HEK293T (cell line): ENCODE measurements around the gene PIP5K1B.
A peak's percentile ranks its signal among the peaks of the same experiment; 100 is the strongest.

Experiments
- CTCF ChIA-PET: fragments of 350-600 bp; formaldehyde crosslinking; extraction: SDS; loops from one replicate; lab custom pipeline; 2021; ENCODE audit warnings: antibody characterized with exemption, inconsistent platforms; lab: Yijun Ruan, JAX
- POLR2A ChIA-PET: fragments of 350-600 bp; formaldehyde crosslinking; extraction: SDS; loops from one replicate; lab custom pipeline; 2020; ENCODE audit warnings: antibody characterized with exemption, inconsistent platforms; lab: Yijun Ruan, JAX
- DNase-seq: peaks from one replicate; pipeline ENCODE4 v3.0.0; 2012; ENCODE audit warnings: mixed read lengths; ENCODE audit errors: extremely low spot score
- ARNT ChIP-seq: fragments of 450-650 bp; IDR thresholded peaks from 2 replicates; pipeline ENCODE4 v1.6.1; 2017; ENCODE audit warnings: mild to moderate bottlenecking
- BHLHE40 ChIP-seq: fragments of 450-650 bp; IDR thresholded peaks from 2 replicates; pipeline ENCODE4 v1.6.1; 2016; ENCODE audit warnings: mild to moderate bottlenecking, moderate library complexity, borderline replicate concordance
- CTBP1 ChIP-seq: fragments of 450-650 bp; IDR thresholded peaks from 2 replicates; pipeline ENCODE4 v1.6.1; 2016; ENCODE audit warnings: borderline replicate concordance
- ELF4 ChIP-seq: fragments of 450-650 bp; IDR thresholded peaks from 2 replicates; pipeline ENCODE4 v1.6.1; 2017; ENCODE audit warnings: antibody characterized with exemption
- FOXA1 ChIP-seq: fragments of 450-650 bp; IDR thresholded peaks from 2 replicates; pipeline ENCODE4 v1.6.1; 2016; ENCODE audit warnings: mild to moderate bottlenecking
- FOXK2 ChIP-seq: fragments of 450-650 bp; IDR thresholded peaks from 2 replicates; pipeline ENCODE4 v1.6.1; 2016; ENCODE audit warnings: mild to moderate bottlenecking
- FOXM1 ChIP-seq: fragments of 450-650 bp; IDR thresholded peaks from 2 replicates; pipeline ENCODE4 v1.6.1; 2017; ENCODE audit warnings: mild to moderate bottlenecking, borderline replicate concordance
- HDGF ChIP-seq: fragments of 450-650 bp; IDR thresholded peaks from 2 replicates; pipeline ENCODE4 v1.6.1; 2017; ENCODE audit warnings: antibody characterized with exemption, borderline replicate concordance
- L3MBTL2 ChIP-seq: fragments of 450-650 bp; conservative IDR thresholded peaks from 2 replicates; pipeline ENCODE4 v1.6.1; 2016; ENCODE audit warnings: mild to moderate bottlenecking
- LEF1 ChIP-seq: fragments of 450-650 bp; IDR thresholded peaks from 2 replicates; pipeline ENCODE4 v1.6.1; 2017; ENCODE audit warnings: mild to moderate bottlenecking, borderline replicate concordance
- NFRKB ChIP-seq: fragments of 450-650 bp; IDR thresholded peaks from 2 replicates; pipeline ENCODE4 v1.6.1; 2016; ENCODE audit warnings: mild to moderate bottlenecking, moderate library complexity
- PKNOX1 ChIP-seq: fragments of 450-650 bp; IDR thresholded peaks from 2 replicates; pipeline ENCODE4 v1.6.1; 2016
- SP1 ChIP-seq: fragments of 450-650 bp; IDR thresholded peaks from 2 replicates; pipeline ENCODE4 v1.6.1; 2017
- SUZ12 ChIP-seq: fragments of 450-650 bp; IDR thresholded peaks from 2 replicates; pipeline ENCODE4 v1.6.1; 2016; ENCODE audit warnings: mild to moderate bottlenecking
- TARDBP ChIP-seq: fragments of 450-650 bp; IDR thresholded peaks from 2 replicates; pipeline ENCODE4 v1.6.1; 2016
- ZNF384 ChIP-seq: fragments of 450-650 bp; IDR thresholded peaks from 2 replicates; pipeline ENCODE4 v1.6.1; 2016

PIP5K1B gene

DNA sequence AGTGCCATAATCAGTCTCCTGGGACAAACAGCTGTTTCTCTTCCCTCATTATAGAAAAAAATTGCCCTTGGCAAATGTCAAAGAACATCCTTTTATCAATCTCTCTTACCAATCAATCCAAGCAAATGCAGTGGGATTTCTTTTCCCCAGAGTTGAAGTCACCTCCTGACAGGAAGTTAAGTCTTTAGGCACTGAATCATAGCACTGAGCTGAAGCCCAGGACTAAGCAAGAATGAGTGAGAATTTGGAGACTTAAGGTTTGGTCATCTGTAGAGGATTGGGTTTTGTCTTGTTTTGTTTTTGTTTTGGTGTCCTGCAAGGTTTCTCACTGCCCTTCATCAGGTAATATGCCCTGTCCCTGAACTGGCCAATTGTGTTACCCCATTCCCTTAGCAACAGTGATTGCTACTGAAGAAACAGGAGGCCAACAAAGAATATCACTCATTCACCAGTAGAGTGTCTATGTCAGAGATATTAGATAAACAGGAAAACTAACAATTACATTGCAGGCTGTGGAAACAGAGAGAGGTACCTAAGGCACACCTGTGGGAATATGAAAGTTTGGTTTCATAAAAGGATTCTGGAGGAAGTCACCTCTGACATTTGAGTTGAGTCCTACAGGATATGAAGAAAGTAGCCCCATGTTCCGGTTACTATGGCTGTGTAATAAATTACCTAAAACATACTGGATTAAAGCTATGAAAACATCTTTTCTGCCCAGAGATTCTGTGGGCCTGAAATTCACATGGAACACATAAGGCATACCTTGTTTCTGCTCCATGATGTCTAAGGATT, 326.0 kb downstream of the PIP5K1B start:
- DNase-seq = no peak
- TF ChIP-seq TARDBP (no peak), BHLHE40 (no peak), L3MBTL2 (no peak), FOXM1 (no peak), NFRKB (no peak), LEF1 (no peak), ELF4 (no peak), SUZ12 (no peak), FOXK2 (no peak), CTBP1 (no peak), HDGF (no peak), SP1 (no peak), PKNOX1 (no peak), ARNT (no peak), ZNF384 (no peak)
- ChIA-PET POLR2A (no interaction called here), CTCF (no interaction called here)

DNA sequence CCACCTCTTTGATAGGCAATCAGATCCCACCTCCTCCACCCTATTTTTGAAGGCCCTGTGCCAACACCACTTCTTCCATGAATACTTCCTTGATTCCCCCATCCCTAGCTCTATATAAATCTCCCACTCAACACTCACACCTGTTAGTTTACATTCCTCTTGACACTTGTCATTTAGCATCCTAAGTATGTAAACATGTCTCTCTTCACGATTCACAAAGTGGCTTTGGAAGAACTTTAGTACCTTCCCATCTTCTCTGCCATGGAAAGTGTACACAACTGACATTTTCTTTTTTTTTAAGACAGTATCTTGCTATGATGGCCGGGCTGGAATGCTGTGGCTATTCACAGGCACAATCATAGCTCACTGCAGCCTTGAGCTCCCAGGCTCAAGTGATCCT, 329.0 kb downstream of the PIP5K1B start:
- TF ChIP-seq NFRKB (no peak), BHLHE40 (no peak), FOXK2 (no peak), ARNT (no peak)
- CTCF ChIA-PET = interaction anchor here (0.6 kb wide), 1 partner anchor 29 kb away, joined by 4 read pairs; no protein-coding TSS in a partner anchor
- DNase-seq = no peak
- POLR2A ChIA-PET = no interaction called here

DNA sequence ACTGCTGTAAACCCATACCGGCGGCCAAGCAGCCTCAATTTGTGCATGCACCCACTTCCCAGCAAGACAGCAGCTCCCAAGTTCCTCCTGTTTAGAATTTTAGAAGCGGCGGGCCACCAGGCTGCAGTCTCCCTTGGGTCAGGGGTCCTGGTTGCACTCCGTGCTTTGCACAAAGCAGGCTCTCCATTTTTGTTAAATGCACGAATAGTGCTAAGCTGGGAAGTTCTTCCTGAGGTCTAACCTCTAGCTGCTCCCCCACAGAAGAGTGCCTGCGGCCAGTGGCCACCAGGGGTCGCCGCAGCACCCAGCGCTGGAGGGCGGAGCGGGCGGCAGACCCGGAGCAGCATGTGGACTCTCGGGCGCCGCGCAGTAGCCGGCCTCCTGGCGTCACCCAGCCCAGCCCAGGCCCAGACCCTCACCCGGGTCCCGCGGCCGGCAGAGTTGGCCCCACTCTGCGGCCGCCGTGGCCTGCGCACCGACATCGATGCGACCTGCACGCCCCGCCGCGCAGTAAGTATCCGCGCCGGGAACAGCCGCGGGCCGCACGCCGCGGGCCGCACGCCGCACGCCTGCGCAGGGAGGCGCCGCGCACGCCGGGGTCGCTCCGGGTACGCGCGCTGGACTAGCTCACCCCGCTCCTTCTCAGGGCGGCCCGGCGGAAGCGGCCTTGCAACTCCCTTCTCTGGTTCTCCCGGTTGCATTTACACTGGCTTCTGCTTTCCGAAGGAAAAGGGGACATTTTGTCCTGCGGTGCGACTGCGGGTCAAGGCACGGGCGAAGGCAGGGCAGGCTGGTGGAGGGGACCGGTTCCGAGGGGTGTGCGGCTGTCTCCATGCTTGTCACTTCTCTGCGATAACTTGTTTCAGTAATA, 330.6 kb downstream of the PIP5K1B start, which contains the start of gene FXN:
Gene FXN, plus strand, starts transcription at position 315 of the 871 bp plus-strand sequence. Its CDS starts 31 bp downstream, at position 346.
- CTCF ChIA-PET = interaction anchor here (1.2 kb wide), 1 partner anchor 24 kb away, joined by 3 read pairs; no protein-coding TSS in a partner anchor
- no peak for TF ChIP-seq ZNF384
- 0 out of 2 replicates have a peak, but pooled peaks have one; percentile 18 for TF ChIP-seq ARNT
- POLR2A ChIA-PET = interaction anchor here (0.9 to 1.4 kb wide), 3 partner anchors 11 to 145 kb away, joined by 3 to 6 read pairs (median 3); no protein-coding TSS in a partner anchor
- DNase-seq = peak; percentile 90

DNA sequence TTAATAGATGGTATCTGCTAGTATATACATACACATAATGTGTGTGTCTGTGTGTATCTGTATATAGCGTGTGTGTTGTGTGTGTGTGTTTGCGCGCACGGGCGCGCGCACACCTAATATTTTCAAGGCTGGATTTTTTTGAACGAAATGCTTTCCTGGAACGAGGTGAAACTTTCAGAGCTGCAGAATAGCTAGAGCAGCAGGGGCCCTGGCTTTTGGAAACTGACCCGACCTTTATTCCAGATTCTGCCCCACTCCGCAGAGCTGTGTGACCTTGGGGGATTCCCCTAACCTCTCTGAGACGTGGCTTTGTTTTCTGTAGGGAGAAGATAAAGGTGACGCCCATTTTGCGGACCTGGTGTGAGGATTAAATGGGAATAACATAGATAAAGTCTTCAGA, 331.3 kb downstream of the PIP5K1B start:
- CTCF ChIA-PET = interaction anchor here (1.2 kb wide), 1 partner anchor 24 kb away, joined by 3 read pairs; no protein-coding TSS in a partner anchor
- DNase-seq = no peak
- POLR2A ChIA-PET = interaction anchor here (0.9 to 1.4 kb wide), 3 partner anchors 10 to 144 kb away, joined by 3 to 6 read pairs (median 3); no protein-coding TSS in a partner anchor
- TF ChIP-seq ZNF384 = no peak
- TF ChIP-seq FOXM1 = no peak
- TF ChIP-seq LEF1 = no peak
- no peak for TF ChIP-seq FOXA1
- no peak for TF ChIP-seq L3MBTL2
- no peak for TF ChIP-seq SUZ12
- TF ChIP-seq CTBP1 = no peak
- TF ChIP-seq ELF4 = no peak
- no peak for TF ChIP-seq NFRKB
- no peak for TF ChIP-seq BHLHE40
- TF ChIP-seq HDGF = no peak
- TF ChIP-seq PKNOX1 = no peak
- no peak for TF ChIP-seq SP1
- TF ChIP-seq FOXK2 = no peak
- no peak for TF ChIP-seq TARDBP

DNA sequence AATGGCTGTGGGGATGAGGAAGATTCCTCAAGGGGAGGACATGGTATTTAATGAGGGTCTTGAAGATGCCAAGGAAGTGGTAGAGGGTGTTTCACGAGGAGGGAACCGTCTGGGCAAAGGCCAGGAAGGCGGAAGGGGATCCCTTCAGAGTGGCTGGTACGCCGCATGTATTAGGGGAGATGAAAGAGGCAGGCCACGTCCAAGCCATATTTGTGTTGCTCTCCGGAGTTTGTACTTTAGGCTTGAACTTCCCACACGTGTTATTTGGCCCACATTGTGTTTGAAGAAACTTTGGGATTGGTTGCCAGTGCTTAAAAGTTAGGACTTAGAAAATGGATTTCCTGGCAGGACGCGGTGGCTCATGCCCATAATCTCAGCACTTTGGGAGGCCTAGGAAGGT, 331.8 kb downstream of the PIP5K1B start:
- no peak for DNase-seq
- TF ChIP-seq ELF4 = no peak
- no peak for TF ChIP-seq TARDBP
- no peak for TF ChIP-seq ARNT
- TF ChIP-seq CTBP1 = no peak
- TF ChIP-seq BHLHE40 = no peak
- no peak for TF ChIP-seq SP1
- TF ChIP-seq ZNF384 = no peak
- TF ChIP-seq PKNOX1 = no peak
- TF ChIP-seq SUZ12 = no peak
- no peak for TF ChIP-seq NFRKB
- TF ChIP-seq FOXM1 = no peak
- TF ChIP-seq FOXA1 = no peak
- ChIA-PET CTCF (no interaction called here), POLR2A (no interaction called here)
